OCI-LY3 (cell line): ENCODE data around the gene TRIP11.

Source experiments
- H2AFZ ChIP-seq: fragments of 200-600, 300-600 bp; shearing (Covaris generic); 2 replicates; pipeline ENCODE4 v1.6.0; 2014; ENCODE audit warnings: antibody characterized with exemption, low read depth, low read length
- H3K27ac ChIP-seq: fragments of 200-600, 300-600 bp; sonication (generic); 2 replicates; pipeline ENCODE4 v1.5.1; 2014; ENCODE audit warnings: mild to moderate bottlenecking, low read length, moderate library complexity, mixed read lengths
- H3K27me3 ChIP-seq: fragments of 200-600, 300-600 bp; sonication (generic); 2 replicates; pipeline ENCODE4 v1.6.1; 2014; ENCODE audit warnings: low read depth, low read length, mixed read lengths
- H3K36me3 ChIP-seq: fragments of 200-600, 300-600 bp; sonication (generic); replicated peaks from 2 replicates; pipeline ENCODE3; 2014; ENCODE audit warnings: low read depth, low read length, mixed read lengths
- H3K4me1 ChIP-seq: fragments of 300-600, 200-600 bp; sonication (generic); 2 replicates; pipeline ENCODE4 v1.6.1; 2014; ENCODE audit warnings: low read length, mixed read lengths
- H3K4me2 ChIP-seq: fragments of 200-600, 300-600 bp; sonication (generic); 2 replicates; pipeline ENCODE4 v1.6.1; 2014; ENCODE audit warnings: low read length, mixed read lengths
- H3K4me3 ChIP-seq: fragments of 300-600, 200-600 bp; sonication (generic); 2 replicates; pipeline ENCODE4 v1.5.1; 2014; ENCODE audit warnings: antibody characterized with exemption, mild to moderate bottlenecking, low read length, moderate library complexity
- H3K79me2 ChIP-seq: fragments of 300-600, 200-600 bp; shearing (Covaris generic); 2 replicates; pipeline ENCODE4 v1.6.1; 2014; ENCODE audit warnings: mild to moderate bottlenecking, low read length, mixed read lengths
- H3K9ac ChIP-seq: fragments of 300-600, 200-600 bp; shearing (Covaris generic); 2 replicates; pipeline ENCODE4 v1.6.0; 2014; ENCODE audit warnings: mild to moderate bottlenecking, low read length, moderate library complexity
- H3K9me3 ChIP-seq: fragments of 200-600, 300-600 bp; shearing (Covaris generic); 2 replicates; pipeline ENCODE4 v1.6.1; 2014; ENCODE audit warnings: low read length, mixed read lengths; ENCODE audit not compliant: insufficient read depth
- H4K20me1 ChIP-seq: fragments of 200-600, 300-600 bp; sonication (generic); 2 replicates; pipeline ENCODE4 v1.6.1; 2016; ENCODE audit warnings: low read length, mixed read lengths; ENCODE audit not compliant: insufficient read depth
- EZH2phosphoT487 ChIP-seq: fragments of 200-600 bp; shearing (Covaris generic); IDR thresholded peaks from 2 replicates; pipeline ENCODE4 v1.6.1; 2018; ENCODE audit warnings: antibody characterized with exemption, mixed run types, low read depth
- TF ChIP-seq, protein P1 (sequence below): fragments of 200-600, 300-600 bp; sonication (generic); IDR thresholded peaks from 2 replicates; pipeline ENCODE4 v1.5.1; 2014; ENCODE audit warnings: antibody characterized with exemption, low read length, low read depth

TRIP11 gene

GRCh38 chr14:91918186-91918883 is 121.5 kb downstream of the TRIP11 start:
- Histone ChIP-seq H3K9me3 (no peaks in the 10 kb centered on the region), H4K20me1 (no peaks in the 10 kb centered on the region), H2AFZ (no peak overlapping the region), H3K4me1 (no peaks in the 10 kb centered on the region), H3K27ac (no peak overlapping the region), H3K4me2 (no peak overlapping the region), H3K79me2 (no peaks in the 10 kb centered on the region), H3K9ac (no peak overlapping the region), H3K27me3 (0 out of 2 replicates have a peak, but pooled peaks cover 5% of the 10 kb centered on the region), H3K4me3 (no peak overlapping the region), H3K36me3 (no peaks in the 10 kb centered on the region)
- TF ChIP-seq, protein P1, sequence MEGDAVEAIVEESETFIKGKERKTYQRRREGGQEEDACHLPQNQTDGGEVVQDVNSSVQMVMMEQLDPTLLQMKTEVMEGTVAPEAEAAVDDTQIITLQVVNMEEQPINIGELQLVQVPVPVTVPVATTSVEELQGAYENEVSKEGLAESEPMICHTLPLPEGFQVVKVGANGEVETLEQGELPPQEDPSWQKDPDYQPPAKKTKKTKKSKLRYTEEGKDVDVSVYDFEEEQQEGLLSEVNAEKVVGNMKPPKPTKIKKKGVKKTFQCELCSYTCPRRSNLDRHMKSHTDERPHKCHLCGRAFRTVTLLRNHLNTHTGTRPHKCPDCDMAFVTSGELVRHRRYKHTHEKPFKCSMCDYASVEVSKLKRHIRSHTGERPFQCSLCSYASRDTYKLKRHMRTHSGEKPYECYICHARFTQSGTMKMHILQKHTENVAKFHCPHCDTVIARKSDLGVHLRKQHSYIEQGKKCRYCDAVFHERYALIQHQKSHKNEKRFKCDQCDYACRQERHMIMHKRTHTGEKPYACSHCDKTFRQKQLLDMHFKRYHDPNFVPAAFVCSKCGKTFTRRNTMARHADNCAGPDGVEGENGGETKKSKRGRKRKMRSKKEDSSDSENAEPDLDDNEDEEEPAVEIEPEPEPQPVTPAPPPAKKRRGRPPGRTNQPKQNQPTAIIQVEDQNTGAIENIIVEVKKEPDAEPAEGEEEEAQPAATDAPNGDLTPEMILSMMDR = no peak
- no peak for TF ChIP-seq EZH2phosphoT487
